Liver (tissue), 3 donors: ENCODE data around the gene TFF2.

Source experiments
- HNF4G ChIP-seq: IDR thresholded peaks from 2 replicates; pipeline ENCODE4 v1.6.1; 2016; ENCODE audit warnings: antibody characterized with exemption
- JUND ChIP-seq, 2 donors: IDR thresholded peaks; 2 replicates each; pipeline ENCODE4 v1.6.1; 2016; ENCODE audit warnings: antibody characterized with exemption in 2 of 2
- SP1 ChIP-seq: IDR thresholded peaks from 2 replicates; pipeline ENCODE4 v1.6.1; 2018; ENCODE audit warnings: antibody characterized with exemption, mild to moderate bottlenecking
- TF ChIP-seq, protein P1 (sequence below): fragments of 150-350 bp; IDR thresholded peaks from 2 replicates; pipeline ENCODE4 v1.5.1; 2017; ENCODE audit warnings: improper control_type of control experiment, low read depth, low read length; ENCODE audit not compliant: missing input control
- TF ChIP-seq, protein P2 (sequence below): IDR thresholded peaks from 2 replicates; pipeline ENCODE4 v1.6.1; 2016; ENCODE audit warnings: antibody characterized with exemption
- donor health status: healthy.
- donor health status: healthy.

DNA sequence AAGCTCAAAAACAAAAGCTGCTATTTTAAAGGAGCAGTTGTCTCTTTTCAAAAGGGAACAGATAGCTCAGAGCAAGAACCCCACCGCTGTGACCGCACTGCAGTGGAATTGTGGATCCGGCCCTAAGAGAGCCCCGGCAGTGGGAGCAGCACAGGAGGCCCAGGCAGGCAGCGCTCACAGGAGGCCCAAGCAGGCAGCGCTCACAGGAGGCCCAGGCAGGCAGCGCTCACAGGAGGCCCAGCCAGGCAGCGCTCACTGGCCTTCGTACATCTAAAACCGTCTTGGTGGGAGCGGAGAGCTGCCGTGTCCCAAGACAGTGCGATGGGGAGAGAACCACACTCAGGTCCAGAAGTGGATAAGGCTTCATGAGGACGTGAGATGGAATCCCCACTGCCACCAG is 39.6 kb downstream of the TFF2 start:
- no peak for TF ChIP-seq HNF4G
- TF ChIP-seq, protein P1, sequence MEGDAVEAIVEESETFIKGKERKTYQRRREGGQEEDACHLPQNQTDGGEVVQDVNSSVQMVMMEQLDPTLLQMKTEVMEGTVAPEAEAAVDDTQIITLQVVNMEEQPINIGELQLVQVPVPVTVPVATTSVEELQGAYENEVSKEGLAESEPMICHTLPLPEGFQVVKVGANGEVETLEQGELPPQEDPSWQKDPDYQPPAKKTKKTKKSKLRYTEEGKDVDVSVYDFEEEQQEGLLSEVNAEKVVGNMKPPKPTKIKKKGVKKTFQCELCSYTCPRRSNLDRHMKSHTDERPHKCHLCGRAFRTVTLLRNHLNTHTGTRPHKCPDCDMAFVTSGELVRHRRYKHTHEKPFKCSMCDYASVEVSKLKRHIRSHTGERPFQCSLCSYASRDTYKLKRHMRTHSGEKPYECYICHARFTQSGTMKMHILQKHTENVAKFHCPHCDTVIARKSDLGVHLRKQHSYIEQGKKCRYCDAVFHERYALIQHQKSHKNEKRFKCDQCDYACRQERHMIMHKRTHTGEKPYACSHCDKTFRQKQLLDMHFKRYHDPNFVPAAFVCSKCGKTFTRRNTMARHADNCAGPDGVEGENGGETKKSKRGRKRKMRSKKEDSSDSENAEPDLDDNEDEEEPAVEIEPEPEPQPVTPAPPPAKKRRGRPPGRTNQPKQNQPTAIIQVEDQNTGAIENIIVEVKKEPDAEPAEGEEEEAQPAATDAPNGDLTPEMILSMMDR: no peak
- TF ChIP-seq SP1: no peak
- no peak for TF ChIP-seq JUND (IDR thresholded peaks at IDR 0.05)
- TF ChIP-seq, protein P2, sequence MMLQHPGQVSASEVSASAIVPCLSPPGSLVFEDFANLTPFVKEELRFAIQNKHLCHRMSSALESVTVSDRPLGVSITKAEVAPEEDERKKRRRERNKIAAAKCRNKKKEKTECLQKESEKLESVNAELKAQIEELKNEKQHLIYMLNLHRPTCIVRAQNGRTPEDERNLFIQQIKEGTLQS: no peak
